Hepatocyte (in vitro differentiated cells): Measurements from ENCODE around the gene FAM3D.

Experiments
- EZH2phosphoT487 ChIP-seq: fragments of 200-600 bp; sonication (generic); IDR thresholded peaks from one replicate; pipeline ENCODE4 v1.6.1; 2018; ENCODE audit warnings: antibody characterized with exemption, mild to moderate bottlenecking, low read depth, moderate library complexity; ENCODE audit not compliant: unreplicated experiment, severe bottlenecking
- TF ChIP-seq, protein P1 (sequence below): fragments of 200-600 bp; sonication (generic); IDR thresholded peaks from 2 replicates; pipeline ENCODE4 v1.5.1; 2016; ENCODE audit warnings: antibody characterized with exemption, mild to moderate bottlenecking; ENCODE audit not compliant: poor library complexity

DNA sequence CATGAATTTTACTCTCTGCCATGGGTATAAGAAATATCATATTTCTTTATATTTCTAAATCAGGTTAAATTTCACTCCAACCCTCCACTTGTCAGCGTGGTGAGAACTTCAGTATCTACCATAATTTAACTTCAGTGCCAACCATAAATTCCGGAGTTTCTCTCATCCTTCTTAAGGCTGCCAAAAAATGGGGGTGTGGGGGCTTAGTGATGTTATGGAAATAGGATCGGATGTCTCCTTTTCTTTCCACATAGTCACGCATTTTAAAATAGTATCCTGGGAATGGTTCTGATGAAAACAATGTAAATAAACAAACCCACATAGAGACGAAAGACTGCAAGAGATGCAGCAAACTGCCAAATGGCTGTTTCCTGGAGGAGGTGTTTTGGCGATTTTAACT, 12.9 kb upstream of the FAM3D start:
- TF ChIP-seq, protein P1, sequence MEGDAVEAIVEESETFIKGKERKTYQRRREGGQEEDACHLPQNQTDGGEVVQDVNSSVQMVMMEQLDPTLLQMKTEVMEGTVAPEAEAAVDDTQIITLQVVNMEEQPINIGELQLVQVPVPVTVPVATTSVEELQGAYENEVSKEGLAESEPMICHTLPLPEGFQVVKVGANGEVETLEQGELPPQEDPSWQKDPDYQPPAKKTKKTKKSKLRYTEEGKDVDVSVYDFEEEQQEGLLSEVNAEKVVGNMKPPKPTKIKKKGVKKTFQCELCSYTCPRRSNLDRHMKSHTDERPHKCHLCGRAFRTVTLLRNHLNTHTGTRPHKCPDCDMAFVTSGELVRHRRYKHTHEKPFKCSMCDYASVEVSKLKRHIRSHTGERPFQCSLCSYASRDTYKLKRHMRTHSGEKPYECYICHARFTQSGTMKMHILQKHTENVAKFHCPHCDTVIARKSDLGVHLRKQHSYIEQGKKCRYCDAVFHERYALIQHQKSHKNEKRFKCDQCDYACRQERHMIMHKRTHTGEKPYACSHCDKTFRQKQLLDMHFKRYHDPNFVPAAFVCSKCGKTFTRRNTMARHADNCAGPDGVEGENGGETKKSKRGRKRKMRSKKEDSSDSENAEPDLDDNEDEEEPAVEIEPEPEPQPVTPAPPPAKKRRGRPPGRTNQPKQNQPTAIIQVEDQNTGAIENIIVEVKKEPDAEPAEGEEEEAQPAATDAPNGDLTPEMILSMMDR = no peak
- no peak for TF ChIP-seq EZH2phosphoT487
